Measurements from ENCODE around the gene NSD1.
"Not testable (repeated sequence)": the region's sequence is repeated elsewhere in the genome, so short reads cannot be mapped to it uniquely, and the experiment has no call there.

Gene NSD1

DNA sequence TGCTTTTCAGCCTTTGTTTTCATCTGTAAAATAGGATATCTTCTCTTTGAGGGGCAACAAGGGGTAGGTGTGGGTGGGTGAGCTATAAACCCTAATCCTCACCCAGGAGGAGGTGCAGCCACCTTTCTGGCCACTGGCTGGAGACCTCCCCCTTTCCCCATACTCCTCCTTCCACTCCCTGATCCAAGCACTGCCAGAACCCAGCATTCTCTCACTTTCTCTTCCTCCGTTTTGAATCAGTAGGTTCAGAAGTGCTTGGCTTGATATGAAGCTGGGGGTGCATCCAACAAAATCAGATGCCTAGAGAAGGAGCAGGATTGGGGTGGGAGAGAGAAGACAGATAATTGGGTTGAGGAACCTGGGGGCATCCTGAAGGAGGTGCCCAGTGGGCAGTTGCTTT lies 6.8 kb upstream of the NSD1 start:
- DNase-seq (ENCODE audit: low spot score) = no peak

DNA sequence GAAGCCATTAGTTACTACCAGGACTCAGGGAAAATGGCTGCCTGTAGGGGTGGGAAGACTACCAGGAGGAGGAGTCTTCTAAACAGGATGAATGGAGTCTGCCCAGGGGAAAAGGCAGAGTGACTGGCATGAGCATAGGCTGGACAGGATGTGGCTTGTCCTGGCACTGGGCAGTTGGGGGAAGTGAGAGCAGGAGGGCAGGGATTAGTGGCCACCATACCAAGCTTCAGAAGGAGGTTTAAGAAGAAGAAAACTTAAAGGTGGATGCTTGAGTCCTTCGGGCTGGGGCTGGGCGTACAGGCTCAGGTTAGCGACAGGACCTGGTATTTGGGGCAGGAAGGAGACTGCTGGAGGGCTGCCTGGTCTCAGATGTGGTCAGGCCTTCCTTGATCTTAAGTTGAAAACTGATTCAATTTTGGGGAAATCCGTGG lies 5.0 kb upstream of the NSD1 start:
- DNase-seq (ENCODE audit: low spot score) = no peak

DNA sequence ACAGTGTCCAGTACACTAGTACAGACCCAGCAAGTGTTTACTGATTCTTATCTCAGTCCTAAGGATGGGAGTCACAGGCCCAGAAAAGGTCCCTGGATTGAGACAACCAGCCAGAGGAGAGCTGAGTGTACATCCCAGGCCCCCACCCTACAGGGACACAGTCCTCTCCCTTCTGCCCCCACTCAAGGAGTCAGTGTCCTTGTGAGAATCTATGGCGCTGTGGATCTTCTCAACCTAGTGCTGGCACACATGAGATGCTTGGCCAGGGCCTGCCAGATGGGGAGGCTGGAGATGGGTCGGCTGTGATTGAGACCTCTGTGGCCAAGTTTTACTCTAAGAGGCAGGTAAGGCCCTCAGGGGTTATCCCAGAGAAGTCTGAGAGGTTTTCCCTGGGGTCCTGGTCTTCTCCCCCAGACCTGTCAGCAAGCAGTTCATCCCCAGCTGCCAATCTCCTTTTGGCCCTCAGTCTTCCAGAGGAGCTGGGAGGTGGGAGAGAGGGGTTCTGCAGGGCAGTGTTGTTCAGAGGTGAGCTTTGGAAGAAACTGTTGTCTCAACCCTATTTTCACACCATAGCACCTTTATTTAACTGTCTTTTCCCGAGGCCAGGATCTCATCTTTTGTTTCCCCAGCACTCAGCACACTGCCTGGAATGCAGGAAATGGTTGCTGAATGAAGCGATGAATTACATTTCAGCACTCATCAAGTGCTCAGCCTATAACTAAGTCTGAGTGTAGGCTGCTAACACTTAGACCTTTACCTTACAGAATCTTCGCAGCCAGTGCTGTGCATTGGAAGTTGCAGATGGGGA lies 3.2 kb upstream of the NSD1 start:
- no peak for DNase-seq (ENCODE audit: low spot score)

DNA sequence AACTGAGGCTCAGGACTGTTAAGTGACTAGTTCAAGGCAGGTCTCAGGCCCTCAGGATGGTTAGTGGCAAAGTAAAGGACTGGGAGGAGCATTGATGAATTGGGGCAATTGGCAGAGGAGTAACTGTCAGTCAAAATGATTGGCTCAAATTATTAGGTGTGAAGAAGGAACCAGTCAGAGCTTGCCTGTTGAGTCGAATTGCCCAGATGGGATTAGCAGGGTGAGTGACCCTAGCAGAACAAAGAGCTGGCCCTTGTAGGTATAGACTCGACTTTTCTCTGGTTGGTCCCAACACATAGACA lies 2.6 kb upstream of the NSD1 start:
- DNase-seq (ENCODE audit: low spot score) = no peak

DNA sequence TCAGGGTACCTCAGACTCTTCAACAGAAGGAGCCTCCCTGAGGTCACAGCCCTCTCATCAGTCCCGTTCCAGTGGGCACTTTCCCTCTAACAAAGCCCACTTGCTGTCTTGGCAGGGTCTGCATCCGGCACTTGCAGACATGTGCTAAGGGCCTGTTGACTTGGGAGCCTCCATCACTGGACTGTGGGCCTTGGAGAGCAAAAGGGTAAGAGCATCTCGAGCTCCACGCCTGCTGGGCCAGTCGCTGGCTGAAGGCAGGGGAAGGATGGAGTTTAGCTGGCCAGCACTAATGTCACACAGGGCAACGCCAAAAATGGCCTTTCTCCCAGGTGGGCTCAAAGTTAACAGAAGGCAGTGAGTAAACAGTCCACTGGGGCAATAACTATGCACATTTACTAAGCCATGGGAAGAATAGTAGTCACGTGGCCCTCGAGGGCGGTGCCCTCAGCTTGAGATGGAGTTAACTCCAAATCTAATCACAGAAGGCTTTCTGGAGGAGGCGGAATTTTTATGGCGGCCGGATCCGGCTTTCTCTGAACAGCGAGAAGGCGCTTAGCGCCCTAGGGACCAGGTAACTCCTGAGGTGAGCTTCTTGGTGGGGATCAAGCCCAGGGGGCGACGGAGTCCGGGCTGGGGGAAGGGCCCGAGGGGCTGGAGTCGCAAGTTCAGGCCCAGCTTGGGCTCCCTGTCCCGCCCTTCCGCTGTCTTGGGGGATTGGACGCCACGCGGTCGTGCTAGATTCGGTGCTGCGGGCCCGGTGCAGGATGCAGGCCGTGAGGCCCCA lies 2.0 kb upstream of the NSD1 start:
- DNase-seq (ENCODE audit: low spot score) = no peak

DNA sequence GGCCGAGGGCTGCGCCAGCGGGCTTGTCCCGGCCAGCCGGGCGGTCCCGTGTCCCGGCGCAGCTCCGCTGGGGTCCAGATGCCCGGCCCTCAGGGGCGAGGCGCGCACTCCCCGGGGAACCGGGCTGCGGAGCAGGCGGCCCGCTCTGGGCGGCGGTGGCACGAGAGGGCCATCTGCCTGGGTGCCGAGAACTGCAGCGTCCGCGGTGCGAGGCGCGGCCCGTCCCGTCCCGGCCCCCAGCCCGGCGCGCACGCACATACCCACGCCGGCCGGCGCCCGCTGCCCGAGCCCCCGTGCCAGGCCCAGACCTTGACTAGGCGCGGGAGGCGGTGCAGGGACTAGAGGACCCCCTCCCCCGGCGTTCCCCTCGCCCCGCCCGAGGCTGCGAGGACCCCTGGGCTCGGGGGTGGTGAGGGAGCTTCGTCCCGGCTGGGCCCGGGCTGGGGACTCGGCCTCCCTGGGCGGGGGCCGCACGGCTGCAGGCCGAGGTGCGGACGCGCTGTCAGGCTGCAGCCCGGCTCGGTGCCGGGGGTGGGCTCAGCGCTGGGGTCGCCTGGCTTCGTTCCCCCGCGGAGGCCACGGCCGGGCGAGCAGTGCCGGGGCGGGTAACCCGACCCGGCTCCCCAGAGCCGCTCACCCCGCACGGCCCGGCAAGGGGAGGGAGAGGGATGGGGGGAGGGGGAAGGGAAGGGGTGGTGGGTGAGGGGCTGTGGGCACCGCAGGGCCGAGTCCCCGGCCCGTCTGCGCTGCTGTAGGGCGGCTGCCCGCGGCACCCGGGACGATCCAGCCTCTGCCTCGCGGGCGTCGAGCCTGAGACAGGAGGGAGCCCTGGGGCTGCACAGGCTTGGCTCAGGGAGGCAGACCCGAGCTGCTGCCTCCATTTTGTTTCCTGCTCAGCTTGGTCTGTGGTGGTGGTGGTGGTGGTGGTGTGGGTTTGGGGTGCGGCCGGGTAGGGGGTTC lies 1.2 kb upstream of the NSD1 start:
- DNase-seq (ENCODE audit: low spot score) = no peak

DNA sequence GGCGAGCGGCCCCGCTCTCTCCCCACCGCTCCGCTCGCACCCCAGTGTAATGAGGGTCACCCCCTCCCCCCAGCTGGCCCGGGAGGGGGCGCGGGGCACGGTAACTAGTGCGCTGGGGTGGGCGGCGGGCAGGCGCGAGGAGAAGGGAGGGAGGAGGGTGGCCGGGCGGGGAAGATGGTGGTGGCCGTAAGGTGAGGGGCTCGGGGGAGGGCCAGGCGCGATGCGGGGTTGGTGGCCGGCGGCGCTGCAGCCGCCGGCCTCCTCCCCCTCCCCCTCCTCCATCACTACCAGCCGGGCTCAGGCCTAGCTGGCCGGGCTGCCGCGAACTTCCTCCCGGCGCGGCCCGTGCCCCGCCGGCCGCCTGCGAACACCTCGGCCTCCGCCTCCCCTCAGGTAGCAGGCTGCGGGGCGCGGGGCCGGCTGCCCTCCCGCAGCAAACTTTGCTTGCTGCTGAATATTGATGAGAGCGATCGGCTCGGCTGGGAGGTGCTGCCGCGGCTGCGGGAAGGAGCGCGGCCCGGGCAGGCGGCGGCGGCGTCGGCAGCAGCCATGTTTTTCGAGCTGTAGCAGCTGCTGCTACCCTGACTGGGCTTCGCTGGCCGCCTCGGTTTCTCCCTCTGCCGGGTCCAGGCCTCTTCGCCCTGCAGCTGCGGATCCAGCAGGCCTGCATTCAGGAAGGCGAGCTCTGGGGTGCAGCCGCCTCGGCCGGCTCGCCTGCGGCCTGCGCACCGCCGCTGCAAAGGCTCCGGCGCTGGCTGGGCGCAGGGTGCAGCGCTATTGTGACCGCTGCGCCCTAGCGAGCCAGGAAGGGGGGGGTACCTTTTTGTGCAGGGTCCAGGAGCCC lies 502 bp downstream of the NSD1 start:
- no peak for DNase-seq (ENCODE audit: low spot score)

DNA sequence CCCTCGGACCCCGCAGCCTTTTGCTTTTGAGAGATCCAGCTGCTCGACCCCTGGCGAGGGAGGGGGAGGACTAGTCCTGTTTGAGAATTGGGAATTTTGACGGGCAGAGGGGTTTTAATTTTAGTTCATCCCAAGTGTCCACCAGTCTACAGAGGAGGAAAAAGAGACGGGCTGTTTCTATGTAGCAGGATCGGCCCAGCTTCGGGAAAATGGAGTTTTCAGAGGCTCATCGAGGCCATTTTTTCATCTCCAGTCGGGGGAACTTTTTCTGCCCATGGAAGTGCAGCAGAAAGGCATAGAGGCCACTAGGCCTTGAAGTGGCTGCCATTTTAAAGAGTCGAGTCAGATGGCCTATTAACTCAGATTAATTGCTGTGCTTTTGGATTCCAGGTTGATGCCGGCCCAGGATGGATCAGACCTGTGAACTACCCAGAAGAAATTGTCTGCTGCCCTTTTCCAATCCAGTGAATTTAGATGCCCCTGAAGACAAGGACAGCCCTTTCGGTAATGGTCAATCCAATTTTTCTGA lies 1.2 kb downstream of the NSD1 start:
- DNase-seq (ENCODE audit: low spot score) = no peak

DNA sequence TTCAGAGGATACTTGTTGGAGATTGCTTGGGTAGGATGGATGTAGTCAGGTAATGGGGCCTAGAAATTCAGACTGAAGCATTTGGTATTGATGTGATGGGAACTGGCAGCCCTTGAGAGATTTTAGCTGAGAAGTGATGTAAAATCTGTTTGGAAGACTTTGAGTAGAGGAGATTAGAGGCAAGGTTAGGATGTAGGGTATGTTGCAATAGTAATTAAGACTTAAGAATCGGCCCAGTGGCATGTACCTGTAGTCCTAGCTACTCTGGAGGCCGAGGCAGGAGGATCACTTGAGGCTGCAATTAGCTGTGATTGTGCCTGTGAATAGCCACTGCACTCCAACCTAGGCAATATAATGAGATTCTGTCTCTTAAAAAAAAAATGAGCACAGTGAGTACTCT lies 6.7 kb downstream of the NSD1 start:
- DNase-seq (ENCODE audit: low spot score) = no peak

DNA sequence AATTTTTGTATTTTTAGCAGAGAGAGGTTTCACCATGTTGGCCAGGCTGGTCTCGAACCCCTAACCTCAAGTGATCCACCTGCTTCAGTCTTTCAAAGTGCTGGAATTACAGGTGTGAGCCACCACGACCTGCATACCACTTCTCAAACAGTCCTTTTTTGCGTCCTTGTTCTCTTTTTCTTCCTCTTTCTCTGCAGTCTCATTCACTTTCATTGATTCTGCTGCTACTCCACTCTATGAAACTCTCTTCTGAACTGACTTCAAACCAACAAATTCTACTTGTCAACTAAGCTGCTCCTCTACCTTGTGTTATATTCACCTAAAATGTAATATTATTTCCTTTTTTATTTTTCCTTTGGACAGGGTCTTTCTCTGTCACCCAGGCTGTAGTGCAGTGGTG lies 7.9 kb downstream of the NSD1 start:
- no peak for DNase-seq (ENCODE audit: low spot score)

DNA sequence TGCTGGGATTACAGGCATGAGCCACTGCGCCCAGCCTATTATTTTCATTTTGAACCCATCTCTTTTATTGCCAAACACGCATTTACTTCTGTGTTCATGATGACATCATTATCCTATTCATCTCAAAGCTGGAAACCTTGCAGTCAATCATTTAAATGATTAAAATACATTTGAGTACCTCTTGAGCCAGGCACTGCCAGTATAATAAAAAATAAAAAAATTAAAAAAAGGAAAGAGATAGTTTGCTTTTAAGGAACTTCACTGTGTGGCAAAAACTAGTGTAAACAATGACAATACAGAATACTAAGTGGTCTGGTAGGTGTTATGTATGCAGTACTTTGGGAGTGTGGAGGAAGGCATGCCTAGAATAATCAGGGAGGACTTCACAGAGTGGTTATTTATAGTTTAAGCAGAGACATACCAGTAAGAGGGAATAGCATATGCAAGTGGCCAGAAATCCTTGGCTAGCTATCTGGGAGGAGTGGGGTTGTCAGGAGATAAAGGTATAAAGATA lies 8.6 kb downstream of the NSD1 start:
- no peak for DNase-seq (ENCODE audit: low spot score)

DNA sequence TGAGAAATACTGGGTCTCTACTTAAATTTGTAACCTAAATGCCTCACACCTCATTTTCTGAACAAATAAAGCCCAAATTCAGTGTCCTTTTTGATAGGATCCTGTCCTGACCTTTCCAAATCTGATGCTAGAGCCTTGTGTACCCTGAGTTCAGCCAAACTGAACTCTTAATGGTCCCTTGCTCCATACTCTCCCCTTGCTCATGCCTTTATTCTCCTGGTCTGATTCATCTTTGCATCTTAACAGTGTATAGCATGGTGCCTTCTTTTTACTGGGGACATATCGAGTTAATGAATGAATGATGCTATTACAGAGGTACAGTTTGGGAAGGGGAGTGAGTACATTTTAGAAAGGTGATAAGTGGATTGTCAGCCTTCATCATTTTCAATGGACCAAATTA lies 9.2 kb downstream of the NSD1 start:
- no peak for DNase-seq (ENCODE audit: low spot score)

DNA sequence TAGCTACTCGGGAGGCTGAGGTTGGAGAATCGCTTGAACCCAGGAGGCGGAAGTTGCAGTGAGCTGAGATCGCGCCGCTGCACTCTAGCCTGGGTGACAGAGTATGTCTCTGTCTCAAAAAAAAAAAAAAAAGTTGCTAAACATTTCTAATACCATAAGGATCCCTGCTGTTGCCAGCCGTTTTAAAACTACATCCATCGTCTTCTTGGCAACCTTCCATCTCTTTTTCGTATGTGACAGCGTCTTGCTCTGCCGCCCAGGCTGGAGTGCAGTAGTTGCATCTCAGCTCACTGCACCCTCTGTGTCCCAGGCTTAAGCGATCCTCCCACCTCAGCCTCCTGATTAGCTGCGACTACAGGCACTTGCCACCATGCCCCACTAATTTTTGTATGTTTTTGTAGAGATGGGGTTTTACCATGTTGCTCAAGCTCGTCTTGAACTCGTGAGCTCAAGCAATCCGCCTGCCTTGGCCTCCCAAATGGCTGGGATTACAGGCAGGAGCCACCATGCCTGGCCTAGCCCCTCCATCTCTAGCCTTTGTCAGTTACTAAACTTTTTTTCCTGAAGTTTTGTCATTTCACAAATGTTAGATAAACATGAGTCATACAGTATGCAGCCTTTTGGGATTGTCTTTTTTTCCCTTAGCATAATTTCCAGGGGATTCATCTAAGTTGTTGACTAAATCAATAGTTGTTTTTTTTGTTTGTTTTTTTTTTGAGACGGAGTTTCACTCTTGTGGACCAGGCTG lies 13.5 kb downstream of the NSD1 start:
- DNase-seq (ENCODE audit: low spot score) = no peak

DNA sequence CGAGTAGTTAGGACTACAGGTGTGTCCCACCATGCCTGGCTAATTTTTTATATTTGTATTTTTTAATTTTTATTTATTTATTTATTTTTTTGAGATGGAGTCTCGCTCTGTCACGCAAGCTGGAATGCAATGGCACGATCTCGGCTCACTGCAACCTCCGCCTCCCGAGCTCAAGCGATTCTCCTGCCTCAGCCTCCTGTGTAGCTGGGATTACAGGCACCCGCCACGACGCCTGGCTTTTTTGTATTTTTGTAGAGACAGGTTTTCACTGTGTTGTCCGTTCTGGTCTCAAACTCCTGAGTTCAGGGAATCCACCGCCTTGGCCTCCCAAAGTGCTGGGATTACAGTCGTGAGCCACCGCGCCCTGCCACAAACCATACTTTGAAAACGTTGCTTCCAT lies 16.5 kb downstream of the NSD1 start:
- DNase-seq (ENCODE audit: low spot score) = not testable (repeated sequence)

DNA sequence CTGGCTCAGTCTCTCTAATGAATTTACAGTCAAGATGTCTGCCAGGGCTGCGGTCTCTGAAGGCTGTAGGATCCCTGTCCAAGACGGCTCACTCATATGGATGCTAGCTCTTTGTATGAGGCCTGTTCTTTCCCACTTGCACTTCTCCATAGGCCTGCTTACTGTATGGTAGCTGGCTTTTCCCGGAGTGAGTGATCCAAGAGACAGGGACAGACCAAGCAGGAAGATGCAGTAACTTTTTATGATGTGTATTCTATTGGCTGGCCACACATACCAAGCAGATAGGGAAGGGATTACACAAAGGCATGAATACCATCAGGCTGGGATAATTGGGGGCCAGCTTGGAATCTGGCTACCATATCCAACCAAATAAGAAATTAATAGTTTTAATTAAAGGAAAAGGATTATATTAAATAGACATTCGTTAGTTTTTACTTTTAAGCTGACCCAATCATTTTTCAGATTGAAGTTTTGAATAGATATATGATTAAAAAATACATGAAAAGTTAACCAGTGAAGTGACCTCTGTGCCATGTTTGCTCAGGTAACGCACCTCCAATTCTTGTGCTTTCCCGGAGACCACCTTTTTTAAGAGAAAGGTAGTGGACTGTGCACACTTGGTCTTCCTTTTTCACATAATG lies 20.6 kb downstream of the NSD1 start:
- no peak for DNase-seq (ENCODE audit: low spot score)

DNA sequence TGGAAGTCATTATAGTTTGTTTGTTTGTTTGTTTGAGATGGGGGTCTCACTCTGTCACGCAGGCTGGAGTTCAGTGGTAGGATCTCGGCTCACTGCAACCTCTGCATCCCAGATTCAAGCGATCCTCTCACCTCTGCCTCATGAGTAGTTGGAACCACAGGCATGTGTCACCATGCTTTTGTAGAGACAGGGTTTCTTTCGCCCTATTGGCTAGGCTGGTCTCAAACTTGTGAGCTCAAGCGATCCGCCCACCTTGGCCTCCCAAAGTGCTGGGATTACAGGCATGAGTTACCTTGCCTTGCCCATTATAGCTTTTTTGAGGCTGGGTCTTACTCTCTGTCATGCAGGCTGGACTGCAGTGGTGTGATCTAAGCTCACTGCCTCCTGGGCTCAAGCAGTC lies 28.8 kb downstream of the NSD1 start:
- no peak for DNase-seq (ENCODE audit: low spot score)

DNA sequence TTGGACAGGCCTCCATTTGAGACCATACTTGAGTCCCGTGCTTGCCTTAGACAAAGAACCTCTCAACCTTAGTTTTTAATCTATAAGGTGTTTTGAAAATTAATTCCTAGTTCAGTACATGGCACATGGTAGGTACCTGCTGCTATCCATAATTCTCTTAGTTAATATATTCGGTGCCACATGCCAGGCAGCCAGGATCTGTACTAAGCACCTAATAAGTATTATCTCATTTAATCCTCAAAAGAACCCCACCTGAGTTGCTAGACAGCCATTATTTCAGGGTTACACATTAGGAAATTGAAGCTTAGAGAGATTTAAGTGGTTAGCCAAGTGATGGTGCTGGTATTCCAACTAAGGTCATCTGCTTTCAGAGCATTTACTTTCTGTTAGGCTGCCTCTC lies 29.9 kb downstream of the NSD1 start:
- DNase-seq (ENCODE audit: low spot score) = no peak

DNA sequence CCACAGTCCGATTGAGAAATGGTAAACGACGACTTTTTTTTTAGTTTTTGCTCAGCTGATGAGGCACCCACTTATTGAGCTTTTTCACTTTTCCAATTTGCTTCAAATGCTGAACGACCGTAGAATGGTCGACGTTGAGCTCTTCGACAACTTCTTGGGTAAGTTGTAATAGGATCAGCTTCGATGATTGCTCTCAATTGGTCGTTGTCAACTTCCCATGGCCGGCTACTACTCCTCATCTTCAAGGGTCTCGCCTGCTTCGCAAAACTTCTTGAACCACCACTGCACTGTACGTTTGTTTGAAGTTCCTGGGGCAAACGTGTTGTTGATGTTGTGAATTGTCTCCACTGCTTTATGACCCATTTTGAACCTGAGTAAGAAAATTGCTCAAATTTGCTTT lies 35.7 kb downstream of the NSD1 start:
- DNase-seq (ENCODE audit: low spot score) = no peak

DNA sequence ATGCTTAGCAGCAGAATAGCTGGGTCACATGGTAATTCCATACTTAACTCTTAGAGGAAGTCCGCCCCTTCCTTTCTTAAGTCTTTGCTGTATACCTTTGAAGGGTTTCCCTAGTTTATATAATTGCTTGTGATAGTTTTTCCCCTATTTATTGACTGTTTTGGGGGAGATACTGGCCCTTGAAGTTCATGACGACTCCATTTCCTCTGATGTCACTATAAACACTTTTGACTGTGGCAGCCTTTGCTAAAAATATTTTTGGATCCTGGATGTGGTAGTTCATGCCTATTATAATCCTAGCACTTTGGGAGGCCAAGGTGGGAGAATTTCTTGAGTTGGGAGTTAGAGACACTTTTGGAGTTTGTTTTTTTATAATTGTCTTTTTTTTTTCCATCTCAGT lies 38.4 kb downstream of the NSD1 start:
- no peak for DNase-seq (ENCODE audit: low spot score)

DNA sequence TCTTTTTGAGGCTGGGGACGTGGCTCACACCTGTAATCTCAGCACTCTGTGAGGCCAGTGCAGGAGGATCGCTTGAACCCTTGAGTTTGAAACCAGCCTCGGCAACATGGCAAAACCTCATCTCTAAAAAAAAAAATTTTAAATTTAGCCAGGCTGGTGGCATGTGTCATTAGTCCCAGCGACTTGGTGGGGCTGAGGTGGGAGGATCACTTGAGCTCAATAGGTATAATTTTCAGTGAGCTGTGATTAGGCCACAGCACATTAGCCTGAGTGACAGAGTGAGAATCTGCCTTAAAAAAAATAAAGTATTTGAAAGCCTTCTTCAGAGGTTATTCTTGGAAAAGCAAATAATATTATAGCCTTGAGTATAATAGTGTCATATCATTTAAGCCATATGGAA lies 41.8 kb downstream of the NSD1 start:
- no peak for DNase-seq (ENCODE audit: low spot score)

Data from kidney capillary endothelial cell (primary cell).